ENCODE measurements around the gene TSSK1B.
A peak's percentile ranks its signal among the peaks of the same experiment; 100 is the strongest.
"Not testable (repeated sequence)": the region's sequence is repeated elsewhere in the genome, so short reads cannot be mapped to it uniquely, and the experiment has no call there.

Gene TSSK1B

DNA sequence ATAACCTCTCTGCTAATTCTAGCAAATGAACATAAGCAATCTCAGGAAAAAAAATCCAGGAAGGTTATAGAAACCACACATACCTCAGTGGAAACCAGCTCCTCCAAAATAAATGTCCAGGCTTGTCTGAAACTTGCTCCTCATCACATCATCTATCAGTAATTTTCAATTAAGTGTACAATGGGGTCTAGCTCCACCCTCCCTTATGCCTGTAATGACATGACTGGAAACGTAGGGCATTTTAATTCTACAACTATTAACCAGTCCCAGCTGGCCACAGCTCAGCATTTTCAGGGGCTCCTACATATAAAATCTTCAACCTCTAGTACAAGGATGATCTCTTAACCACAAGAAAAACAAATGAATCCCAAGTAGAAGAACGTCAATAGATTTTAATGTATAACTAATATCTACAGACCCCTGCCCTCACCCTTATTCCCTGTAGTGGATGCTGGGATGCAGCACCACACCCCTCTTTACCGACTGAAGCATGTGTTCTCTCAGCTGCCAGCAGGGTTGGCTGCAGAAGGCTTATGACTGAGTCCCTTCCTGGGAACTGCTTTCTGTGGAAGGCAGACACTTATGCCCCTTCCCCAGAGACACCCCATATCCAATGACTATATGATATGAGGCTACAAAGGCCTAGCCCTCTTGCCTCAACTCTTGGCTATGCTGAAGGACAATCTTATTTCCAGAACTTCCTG lies 6.8 kb downstream of the TSSK1B start:
- no peak overlapping the region for H3K27ac ChIP-seq
- no peak for DNase-seq
- no peaks in the 10 kb centered on the region for H3K9me3 ChIP-seq (ENCODE audit: severe bottlenecking)
- H3K36me3 ChIP-seq: no peaks in the 10 kb centered on the region
- TF ChIP-seq, protein P1, sequence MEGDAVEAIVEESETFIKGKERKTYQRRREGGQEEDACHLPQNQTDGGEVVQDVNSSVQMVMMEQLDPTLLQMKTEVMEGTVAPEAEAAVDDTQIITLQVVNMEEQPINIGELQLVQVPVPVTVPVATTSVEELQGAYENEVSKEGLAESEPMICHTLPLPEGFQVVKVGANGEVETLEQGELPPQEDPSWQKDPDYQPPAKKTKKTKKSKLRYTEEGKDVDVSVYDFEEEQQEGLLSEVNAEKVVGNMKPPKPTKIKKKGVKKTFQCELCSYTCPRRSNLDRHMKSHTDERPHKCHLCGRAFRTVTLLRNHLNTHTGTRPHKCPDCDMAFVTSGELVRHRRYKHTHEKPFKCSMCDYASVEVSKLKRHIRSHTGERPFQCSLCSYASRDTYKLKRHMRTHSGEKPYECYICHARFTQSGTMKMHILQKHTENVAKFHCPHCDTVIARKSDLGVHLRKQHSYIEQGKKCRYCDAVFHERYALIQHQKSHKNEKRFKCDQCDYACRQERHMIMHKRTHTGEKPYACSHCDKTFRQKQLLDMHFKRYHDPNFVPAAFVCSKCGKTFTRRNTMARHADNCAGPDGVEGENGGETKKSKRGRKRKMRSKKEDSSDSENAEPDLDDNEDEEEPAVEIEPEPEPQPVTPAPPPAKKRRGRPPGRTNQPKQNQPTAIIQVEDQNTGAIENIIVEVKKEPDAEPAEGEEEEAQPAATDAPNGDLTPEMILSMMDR (IDR thresholded peaks at IDR 0.05; ENCODE audit: low read depth, low read length): 0 out of 2 replicates have a peak, but pooled peaks have one; percentile 11
- no peaks in the 10 kb centered on the region for H3K27me3 ChIP-seq (ENCODE audit: insufficient read depth, low read depth, severe bottlenecking)
- no peak overlapping the region for H3K4me3 ChIP-seq (ENCODE audit: low read depth, low read length)

DNA sequence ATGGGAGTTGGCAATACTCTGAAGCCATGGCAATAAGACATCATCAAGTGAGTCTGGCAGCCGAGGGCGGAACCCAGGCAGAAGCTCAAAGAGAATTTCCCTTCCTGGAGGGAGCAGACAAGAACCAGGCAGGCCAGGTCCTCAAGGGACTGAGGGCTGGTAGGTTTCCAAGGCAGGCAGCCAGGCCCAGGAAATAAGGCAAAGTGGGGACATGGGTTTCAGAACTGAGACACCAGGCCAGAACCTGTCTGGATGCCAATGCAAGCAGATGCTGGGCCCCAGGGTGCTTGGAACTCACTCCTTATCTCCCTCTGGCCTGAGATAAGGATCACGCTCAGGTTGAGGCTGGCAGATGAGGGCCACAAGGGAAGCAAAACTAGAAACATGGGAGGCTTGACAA lies 8.9 kb downstream of the TSSK1B start:
- no peak for DNase-seq
- no peaks in the 10 kb centered on the region for H3K36me3 ChIP-seq
- H3K4me3 ChIP-seq (ENCODE audit: low read depth, low read length): no peak overlapping the region
- H3K9me3 ChIP-seq (ENCODE audit: severe bottlenecking): no peaks in the 10 kb centered on the region
- H3K27ac ChIP-seq: no peak overlapping the region
- H3K27me3 ChIP-seq (ENCODE audit: insufficient read depth, low read depth, severe bottlenecking): no peaks in the 10 kb centered on the region
- TF ChIP-seq, protein P1 (IDR thresholded peaks at IDR 0.05; ENCODE audit: low read depth, low read length): no peak

DNA sequence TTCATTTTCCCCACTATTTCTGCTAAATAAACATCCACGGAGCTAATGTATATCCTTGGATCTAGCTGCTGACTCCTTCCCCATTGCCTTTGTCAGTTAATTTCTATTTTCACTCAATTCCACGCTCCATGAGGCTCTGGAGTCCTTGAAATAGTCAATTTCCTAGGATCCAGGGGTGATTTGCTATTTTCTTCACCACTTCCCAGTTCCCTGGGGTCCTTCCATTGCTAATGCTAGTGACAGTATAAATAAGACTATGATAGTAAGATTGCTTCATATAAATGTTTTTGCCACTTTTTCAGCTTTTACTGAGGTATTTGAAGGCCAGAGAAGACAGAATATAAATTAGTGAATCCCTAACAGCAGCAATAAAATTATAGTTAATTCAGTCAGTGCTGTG lies 13.1 kb downstream of the TSSK1B start:
- H3K27me3 ChIP-seq (ENCODE audit: insufficient read depth, low read depth, severe bottlenecking): no peaks in the 10 kb centered on the region
- H3K27ac ChIP-seq: no peak overlapping the region
- TF ChIP-seq, protein P1 (IDR thresholded peaks at IDR 0.05; ENCODE audit: low read depth, low read length): no peak
- H3K36me3 ChIP-seq: no peaks in the 10 kb centered on the region
- DNase-seq: no peak
- no peaks in the 10 kb centered on the region for H3K9me3 ChIP-seq (ENCODE audit: severe bottlenecking)
- no peak overlapping the region for H3K4me3 ChIP-seq (ENCODE audit: low read depth, low read length)

DNA sequence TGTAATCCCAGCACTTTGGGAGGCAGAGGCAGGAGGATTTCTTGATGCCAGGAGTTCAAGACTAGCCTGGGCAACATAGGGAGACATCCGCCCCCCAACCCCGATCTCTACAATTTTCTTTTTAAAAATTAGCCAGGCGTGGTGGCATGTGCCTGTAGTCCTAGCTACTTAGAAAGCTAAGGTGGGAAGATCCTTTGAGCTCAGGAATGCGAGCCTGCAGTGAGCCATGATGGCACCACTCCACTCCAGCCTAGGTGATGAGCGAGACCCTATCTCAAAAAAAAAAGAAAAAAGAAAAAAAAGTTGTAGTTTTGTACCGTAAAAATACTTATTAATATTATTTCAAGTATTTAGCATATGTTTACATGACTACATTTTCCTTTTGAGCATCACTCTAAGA lies 29.3 kb downstream of the TSSK1B start:
- TF ChIP-seq, protein P1 (IDR thresholded peaks at IDR 0.05; ENCODE audit: low read depth, low read length): no peak
- Histone ChIP-seq H3K36me3 (no peaks in the 10 kb centered on the region), H3K9me3 (ENCODE audit: severe bottlenecking) (no peaks in the 10 kb centered on the region), H3K27ac (no peak overlapping the region), H3K4me3 (ENCODE audit: low read depth, low read length) (no peak overlapping the region), H3K27me3 (ENCODE audit: insufficient read depth, low read depth, severe bottlenecking) (no peaks in the 10 kb centered on the region)
- DNase-seq: no peak

DNA sequence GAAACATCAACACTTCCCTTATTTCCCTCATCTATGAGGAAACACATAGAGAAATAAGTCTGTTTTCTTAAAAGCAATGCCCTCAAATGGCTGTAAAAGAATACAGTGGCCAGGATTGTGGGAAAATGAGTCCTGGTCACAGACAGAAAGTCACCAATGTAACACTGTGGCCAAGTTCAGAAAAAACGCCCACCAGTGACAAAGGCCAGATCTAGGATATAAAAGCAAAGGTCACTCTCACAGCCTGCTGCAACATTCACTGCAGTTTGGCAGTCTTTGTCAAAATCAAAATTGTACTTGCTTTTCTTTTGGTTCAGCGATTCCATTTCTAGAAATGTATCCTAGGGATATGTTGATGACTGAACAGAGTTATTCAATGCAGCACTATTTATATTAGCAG lies 30.5 kb downstream of the TSSK1B start:
- TF ChIP-seq, protein P1 (IDR thresholded peaks at IDR 0.05; ENCODE audit: low read depth, low read length): no peak
- H3K9me3 ChIP-seq (ENCODE audit: severe bottlenecking): no peaks in the 10 kb centered on the region
- H3K27me3 ChIP-seq (ENCODE audit: insufficient read depth, low read depth, severe bottlenecking): no peaks in the 10 kb centered on the region
- no peak overlapping the region for H3K27ac ChIP-seq
- H3K36me3 ChIP-seq: no peaks in the 10 kb centered on the region
- DNase-seq: no peak
- H3K4me3 ChIP-seq (ENCODE audit: low read depth, low read length): no peak overlapping the region

DNA sequence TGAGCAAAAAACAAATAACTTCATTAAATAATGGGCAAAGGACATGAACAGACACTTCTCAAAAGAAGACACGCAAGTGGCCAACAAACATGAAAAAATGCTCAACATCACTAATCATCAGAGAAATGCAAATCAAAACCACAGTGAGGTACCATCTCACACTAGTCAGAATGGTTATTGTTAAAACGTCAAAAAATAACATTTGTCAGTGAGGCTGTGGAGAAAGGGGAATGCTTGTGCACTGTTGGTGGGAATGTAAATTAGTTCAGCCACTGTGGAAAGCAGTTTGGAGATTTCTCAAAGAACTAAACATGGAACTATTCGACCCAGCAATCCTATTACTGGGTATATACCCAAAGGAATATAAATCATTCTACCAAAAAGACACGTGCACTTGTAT lies 36.8 kb downstream of the TSSK1B start:
- not testable (repeated sequence) for H3K4me3 ChIP-seq (ENCODE audit: low read depth, low read length); H3K27ac ChIP-seq; H3K9me3 ChIP-seq (ENCODE audit: severe bottlenecking); DNase-seq; H3K36me3 ChIP-seq; H3K27me3 ChIP-seq (ENCODE audit: insufficient read depth, low read depth, severe bottlenecking)
